Pons (tissue), 1 donor: ENCODE measurements around the gene ENPEP.
"Not testable (repeated sequence)": the region's sequence is repeated elsewhere in the genome, so short reads cannot be mapped to it uniquely, and the experiment has no call there.

Source experiments
- DNase-seq: peaks from one replicate; pipeline ENCODE4 v3.0.0-alpha.2; 2016; ENCODE audit warnings: low spot score

The ENPEP gene

DNA sequence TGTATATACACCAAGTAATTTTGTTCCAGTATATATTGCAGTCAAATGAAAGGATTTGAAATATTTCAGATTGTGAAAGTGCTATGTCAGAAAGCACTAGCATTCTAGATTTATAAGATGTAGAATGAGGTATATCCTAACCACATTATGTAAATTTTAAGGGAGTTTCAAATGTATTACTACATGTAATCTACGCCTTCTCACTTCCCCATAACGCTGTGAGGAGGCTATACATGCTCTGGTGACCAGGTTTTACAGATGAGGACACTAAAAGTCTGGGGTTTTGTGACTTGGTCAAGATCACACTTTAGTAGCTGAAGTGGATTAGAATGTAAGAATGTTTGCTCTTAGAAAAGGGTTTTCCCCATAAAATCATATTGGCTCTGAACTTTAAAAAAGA, 8.1 kb downstream of the ENPEP start:
- DNase-seq: no peak

DNA sequence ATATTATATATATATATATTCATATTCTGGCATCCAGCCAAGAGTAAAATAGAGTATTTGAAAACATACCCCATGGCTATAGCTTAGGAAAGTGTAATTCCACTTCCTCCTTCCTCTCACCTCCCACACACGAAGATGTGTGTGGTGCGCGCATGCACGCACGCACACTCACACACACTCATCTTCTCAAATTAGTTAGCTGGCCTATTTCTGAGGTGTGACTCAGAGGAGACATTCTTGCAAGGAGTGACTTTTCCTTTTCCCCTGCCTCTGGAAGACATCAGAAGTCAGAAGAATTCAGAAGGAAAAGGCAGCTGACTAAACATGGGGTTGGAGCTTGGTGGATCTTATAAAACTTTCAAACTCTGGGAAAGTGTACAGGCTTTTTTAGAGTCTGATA, 8.8 kb downstream of the ENPEP start:
- no peak for DNase-seq

- DNase-seq: no peak
These were observed 9.5 kb downstream of the ENPEP start for GRCh38 chr4:110485452-110485851.

- no peak for DNase-seq
These were observed 10.3 kb downstream of the ENPEP start for GRCh38 chr4:110486256-110486655.

DNA sequence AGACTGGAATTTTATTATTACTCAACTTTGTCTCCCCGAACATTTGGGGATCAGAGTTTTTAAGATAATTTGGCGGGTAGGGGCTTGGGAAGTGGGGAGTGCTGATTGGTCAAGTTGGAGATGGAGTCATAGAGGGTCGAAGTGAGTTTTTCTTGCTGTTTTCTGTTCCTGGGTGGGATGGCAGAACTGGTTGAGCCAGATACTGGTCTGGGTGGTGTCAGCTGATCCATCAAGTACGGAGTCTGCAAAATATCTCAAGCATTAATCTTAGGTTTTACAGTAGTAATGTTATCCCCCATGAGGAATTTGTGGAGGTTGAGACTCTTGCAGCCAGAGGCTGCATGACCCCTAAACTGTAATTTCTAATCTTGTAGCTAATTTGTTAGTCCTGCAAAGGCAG, 10.9 kb downstream of the ENPEP start:
- not testable (repeated sequence) for DNase-seq

- DNase-seq: no peak
These were observed 11.9 kb downstream of the ENPEP start for GRCh38 chr4:110487873-110488272.

DNA sequence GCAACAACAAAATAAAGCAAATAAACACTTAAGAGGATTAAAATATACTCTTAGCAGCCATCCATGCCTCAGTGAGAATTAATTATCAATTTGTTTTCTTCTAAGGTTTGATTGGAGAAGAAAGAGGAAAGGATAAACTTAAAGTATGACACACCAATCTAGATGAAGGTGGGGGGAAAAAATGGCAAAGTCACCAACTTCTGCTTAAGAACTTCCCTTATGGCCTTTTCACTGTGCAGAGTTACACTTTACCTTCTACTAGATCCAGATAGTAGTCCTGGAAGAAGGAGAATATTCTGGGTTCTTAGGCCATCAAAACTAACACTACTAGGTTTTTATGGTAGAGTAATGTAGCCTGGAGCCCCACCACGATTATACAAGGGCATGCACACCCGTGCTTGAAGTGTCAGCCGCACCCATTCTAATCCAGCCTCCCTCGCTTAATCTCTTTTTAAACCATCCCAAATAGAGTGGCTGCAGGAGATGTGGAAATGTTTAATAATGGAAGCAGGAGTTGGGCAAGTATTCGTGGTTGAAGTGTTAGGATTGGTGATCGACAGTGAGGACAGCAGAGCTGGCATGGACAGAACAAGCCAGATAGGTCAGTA, 14.1 kb downstream of the ENPEP start:
- DNase-seq: no peak

GRCh38 chr4:110492522-110492921, 16.6 kb downstream of the ENPEP start:
- no peak for DNase-seq

GRCh38 chr4:110493520-110493919, 17.6 kb downstream of the ENPEP start:
- no peak for DNase-seq

DNA sequence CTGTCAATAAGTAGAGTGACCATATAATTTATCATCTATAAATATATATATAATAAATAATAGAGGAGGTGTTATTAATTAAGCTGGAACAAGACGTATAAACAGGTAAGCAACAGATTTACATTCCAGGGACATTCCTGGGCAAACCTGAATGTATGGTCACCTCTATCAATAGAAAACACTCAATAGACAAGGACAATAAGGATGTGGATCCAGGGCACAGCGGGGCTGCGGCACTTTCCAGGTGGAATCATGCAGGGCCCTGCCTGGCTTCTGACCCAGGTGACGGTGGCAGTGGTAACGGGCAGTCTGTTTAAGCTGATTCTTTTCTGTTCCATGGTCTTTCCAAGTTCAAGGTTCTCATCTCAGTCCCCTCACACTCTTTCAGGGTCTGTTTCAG, 22.5 kb downstream of the ENPEP start:
- no peak for DNase-seq

DNA sequence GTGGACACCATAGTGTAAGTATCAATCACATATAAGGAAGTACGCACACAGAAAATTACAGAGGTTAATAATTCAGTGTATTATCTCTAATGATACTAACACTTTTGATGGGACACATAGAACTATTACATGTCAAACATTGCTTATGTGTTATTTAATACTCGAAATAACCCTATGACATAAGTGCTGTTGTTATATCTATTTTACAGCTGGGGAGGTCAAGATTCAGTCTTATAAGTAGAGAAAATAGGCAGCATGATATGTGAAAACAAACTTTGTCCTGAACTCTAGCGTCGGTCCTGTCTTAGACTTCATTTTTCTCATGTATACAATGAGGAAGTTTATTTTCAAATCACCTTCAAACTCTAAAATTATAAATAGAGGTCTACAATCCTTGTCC, 23.2 kb downstream of the ENPEP start:
- DNase-seq: no peak

GRCh38 chr4:110501826-110502225, 25.9 kb downstream of the ENPEP start:
- DNase-seq: no peak

GRCh38 chr4:110503270-110504083, 27.5 kb downstream of the ENPEP start:
- peak; percentile 22 for DNase-seq

- DNase-seq: no peak
These were observed 28.1 kb downstream of the ENPEP start for GRCh38 chr4:110504084-110504435.

DNA sequence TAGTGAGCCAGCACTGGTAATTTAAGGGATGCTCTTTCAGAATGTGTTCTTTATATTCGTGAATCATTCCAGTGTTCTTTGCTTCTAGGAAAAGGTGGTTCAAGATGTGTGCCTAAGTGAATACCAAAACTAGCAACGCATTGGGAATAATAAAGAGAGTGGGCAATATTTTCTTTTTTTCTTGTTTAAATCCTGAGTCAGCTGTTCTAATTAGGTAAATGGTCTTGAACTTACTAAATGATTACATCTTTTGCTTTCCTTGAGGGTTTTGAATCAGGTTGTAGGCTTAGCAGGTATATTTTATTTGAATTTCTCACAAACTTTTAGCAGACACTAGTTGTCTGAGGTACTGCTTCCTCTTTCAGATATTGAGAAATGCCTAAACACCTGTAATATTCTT, 29.5 kb downstream of the ENPEP start:
- no peak for DNase-seq

GRCh38 chr4:110508827-110509710, 33.1 kb downstream of the ENPEP start:
- peak; percentile 40 for DNase-seq

GRCh38 chr4:110510277-110510676, 34.3 kb downstream of the ENPEP start:
- DNase-seq: no peak

GRCh38 chr4:110510955-110511544, 35.1 kb downstream of the ENPEP start:
- peak; percentile 85 for DNase-seq

DNA sequence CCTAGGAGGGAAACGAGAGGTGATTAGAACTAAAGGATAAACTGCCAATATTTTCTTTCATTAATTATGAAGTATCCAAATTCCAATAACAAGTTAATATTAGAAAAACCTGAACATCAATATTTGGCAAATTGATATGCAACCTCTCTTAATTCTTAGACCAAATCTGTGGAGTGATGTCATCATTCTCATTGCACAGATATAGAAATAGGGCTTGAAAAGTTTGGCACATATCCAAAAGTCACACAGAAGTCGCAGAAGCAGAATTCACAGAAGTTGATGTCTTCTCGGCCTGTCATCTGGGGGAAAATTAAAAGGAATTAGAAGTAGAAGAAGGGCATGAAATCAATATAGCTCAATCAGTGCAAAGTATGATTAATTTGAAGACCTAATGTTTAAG, 36.9 kb downstream of the ENPEP start:
- DNase-seq: no peak

DNA sequence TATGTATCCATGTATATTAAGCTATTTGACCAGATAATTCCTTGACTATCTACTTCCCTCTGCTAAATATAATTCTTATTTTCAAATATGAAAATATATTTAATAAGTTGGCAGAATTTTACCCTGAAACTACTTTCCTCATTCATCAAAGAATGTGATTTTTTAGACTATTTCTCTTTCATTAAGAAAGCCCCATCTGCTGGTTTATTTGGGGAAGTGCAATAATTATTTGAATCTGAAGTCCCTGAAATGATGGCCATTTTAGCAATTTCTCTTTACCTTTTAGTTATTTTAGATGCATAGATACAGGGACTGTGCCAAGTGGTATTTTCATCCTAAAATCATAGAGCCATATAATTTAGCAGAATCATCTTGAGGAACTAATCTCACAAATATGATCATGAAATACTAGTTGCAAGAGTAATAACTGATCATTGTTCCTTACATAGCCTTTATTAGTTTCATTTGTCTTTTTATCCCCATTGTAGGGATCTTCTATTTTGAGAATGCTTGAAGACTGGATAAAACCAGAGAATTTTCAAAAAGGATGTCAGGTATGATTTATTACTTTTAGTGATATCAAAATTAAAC, 39.0 kb downstream of the ENPEP start:
- DNase-seq: peak; percentile 59

GRCh38 chr4:110515676-110516075, 39.7 kb downstream of the ENPEP start:
- peak; percentile 3 for DNase-seq
